Heart left ventricle (tissue), 16 donors: ENCODE data around the gene CEP20. TPM values are rescaled to one million over a fixed set of nuclear protein-coding genes. Genes with fewer than 3 reads are reported as not detected.

Experiments
- ATAC-seq, 4 donors: fragments of 200-7000 bp; cut with Tn5 transposase; one replicate each; pipeline ENCODE4 v1.9.1; 2020 to 2022; ENCODE audit warnings: moderate library complexity in 4 of 4, mild to moderate bottlenecking in 3 of 4, moderate number of reproducible peaks in 1 of 4
- DNase-seq, 5 donors: peaks; one replicate each; pipeline ENCODE4 v3.0.0-alpha.2; 2020
- H3K27ac ChIP-seq, 12 donors: fragments of 200-600 bp; sonication (generic) in 4 of 12; one replicate each; pipeline versions ENCODE4 v1.5.0 to v1.8.0; 2016 to 2022; ENCODE audit warnings: mild to moderate bottlenecking in 2 of 12
- H3K27me3 ChIP-seq, 9 donors: fragments of 200-600 bp; sonication (generic) in 2 of 9; one replicate each; pipeline versions ENCODE4 v1.5.1 to v1.8.0; 2016 to 2022; ENCODE audit warnings: mild to moderate bottlenecking in 3 of 9
- H3K36me3 ChIP-seq, 9 donors: fragments of 200-600 bp; sonication (generic) in 2 of 9; one replicate each; pipeline versions ENCODE4 v1.5.0 to v1.8.0; 2018 to 2022; ENCODE audit warnings: mild to moderate bottlenecking in 2 of 9
- H3K4me1 ChIP-seq, 12 donors: fragments of 200-600 bp; sonication (generic) in 4 of 12; one replicate each; pipeline versions ENCODE4 v1.5.0 to v1.8.0; 2016 to 2022; ENCODE audit warnings: mild to moderate bottlenecking in 3 of 12
- H3K4me3 ChIP-seq, 12 donors: fragments of 200-600 bp; sonication (generic) in 4 of 12; one replicate each; pipeline versions ENCODE4 v1.5.0 to v1.8.0; 2017 to 2022; ENCODE audit warnings: mild to moderate bottlenecking in 9 of 12, moderate library complexity in 4 of 12
- H3K9me3 ChIP-seq, 12 donors: fragments of 200-600 bp; sonication (generic) in 4 of 12; one replicate each; pipeline versions ENCODE4 v1.5.0 to v1.8.0; 2016 to 2022; ENCODE audit warnings: mild to moderate bottlenecking in 1 of 12
- CTCF ChIP-seq, 12 donors: fragments of 200-600 bp; sonication (generic) in 4 of 12; IDR thresholded peaks; one replicate each; pipeline versions ENCODE4 v1.5.0 to v1.8.0; 2018 to 2022; ENCODE audit warnings: antibody characterized with exemption in 12 of 12, mild to moderate bottlenecking in 5 of 12
- POLR2A ChIP-seq, 2 donors: fragments of 450-650 bp; IDR thresholded peaks; one replicate each; pipeline ENCODE4 v1.6.1; 2017; ENCODE audit warnings: antibody characterized with exemption in 2 of 2, mild to moderate bottlenecking in 2 of 2, moderate library complexity in 2 of 2
- WGBS, 4 donors: extraction: QIAGEN DNeasy Blood & Tissue Kit in 2 of 4; methylation state at CpG; one replicate each; pipeline versions ENCODE4 v1.1.5 to v1.1.7; 2013 to 2018; 5-methylcytosine and 5-hydroxymethylcytosine counted together
- intact Hi-C, 10 donors: fragments of 100-400 bp; cut with DNase I; formaldehyde crosslinking; loops; one replicate each; pipeline versions ENCODE4 v1.11.1 to v1.14.2; 2022
- polyA plus RNA-seq, 2 donors: library from polyadenylated mRNA; stranded (reverse); fragments of 200-250 nt; gene quantifications; one replicate each; pipeline ENCODE4 v1.2.3, GENCODE V29; 2013
- total RNA-seq, 9 donors: library from RNA; depleted of rRNA in 2 of 9; stranded (reverse); fragments of >200 nt in 2 of 9; fragmentation: NEBNext Ultra II Directional in 3 of 9; extraction: Animal tissue kit (Norgen Biotek cat#: 25700) in 3 of 9; gene quantifications; one replicate each; pipeline versions ENCODE4 v1.1.0 to v1.2.4, GENCODE V29; 2016 to 2023
- donor health status: ischemic (EF 13 %, LVEDD 7.1; RV severe dilation, severe dysfunction).
- donor health status: healthy with polysubstance abuse.
- donor health status: DM: no; HTN: yes; CAD: no.
- donor health status: DM: no; HTN: no; CAD: no.
- donor health status: ischemic (EF 25% LVEDD 6.9; RV normal size, moderate dysfunction).
- donor health status: ischemic (EF 25% LVEDD 5.7; RV mildly dilated, moderate dysfunction).
- donor health status: healthy.
- donor health status: DM: yes; HTN: yes; CAD: no.
- donor health status: ischemic (EF 35%, LVEDD 5.7; RV mildly dilated, moderate dysfunction).
- donor health status: nonischemic (EF 11% LVEDD 7.7; RV severe dilation, severe dysfunction).
- donor health status: DM: yes; HTN: yes; CAD: no.
- donor health status: PGD.
- donor health status: ischemic (EF 29% LVEDD 5.4; RV normal size, mild dysfunction).
- donor health status: nonischemic (EF 23%, LVEDD 6.1; RV moderate dilation, normal function).

CEP20 gene
- total and polyA plus RNA-seq, 11 donors = 14.1 to 40.3 (median 28.0) TPM

- intact Hi-C loops = loop anchor here in 6 of 10 donors (5.0 to 10.0 kb wide), 4 partner anchors 131 to 318 kb away; no protein-coding TSS in a partner anchor
- DNase-seq (no peak), ATAC-seq (no peak)
- peaks cover 0 to 19% (median 3%) of the 10 kb centered on the region in 12 donors for H3K4me1 ChIP-seq
- no peak for TF ChIP-seq CTCF (IDR thresholded peaks at IDR 0.05)
- TF ChIP-seq POLR2A (IDR thresholded peaks at IDR 0.05) = no peak
- H3K36me3 ChIP-seq = peaks cover 0 to 84% (median 55%) of the 10 kb centered on the region in 9 donors
- no peak overlapping the region for H3K27ac ChIP-seq
- whole genome bisulfite sequencing, 4 donors = 91 to 95% (median 94%) methylated on average over 5 of the region's 5 CpGs
- no peaks in the 10 kb centered on the region for H3K9me3 ChIP-seq
- no peaks in the 10 kb centered on the region for H3K27me3 ChIP-seq
- no peak overlapping the region for H3K4me3 ChIP-seq
Measured at GRCh38 chr16:15876503-15876902, 11.9 kb downstream of the CEP20 start.

GRCh38 chr16:15874745-15875314 is 13.6 kb downstream of the CEP20 start:
- no peaks in the 10 kb centered on the region for H3K9me3 ChIP-seq
- 42 to 59% (median 45%) methylated on average over 7 of the region's 7 CpGs for WGBS, 4 donors
- TF ChIP-seq POLR2A (IDR thresholded peaks at IDR 0.05) = no peak
- TF ChIP-seq CTCF (IDR thresholded peaks at IDR 0.05) = peak; percentile 49 to 82 (median 70)
- H3K4me3 ChIP-seq = no peak overlapping the region
- no peaks in the 10 kb centered on the region for H3K27me3 ChIP-seq
- H3K36me3 ChIP-seq = peaks cover 0 to 84% (median 57%) of the 10 kb centered on the region in 9 donors
- peaks cover 0 to 16% (median 3%) of the 10 kb centered on the region in 12 donors for H3K4me1 ChIP-seq
- H3K27ac ChIP-seq = peak overlapping the region in 4 of 12 donors; percentile 9 to 76 (median 19)
- DNase-seq (peak in 4 of 5 donors; percentile 29 to 40 (median 36)), ATAC-seq (peak in 3 of 4 donors; percentile 76 to 90 (median 77))
- intact Hi-C loops = loop anchor here (1.0 to 10.0 kb wide), 6 partner anchors 132 to 320 kb away; no protein-coding TSS in a partner anchor

- peaks cover 0 to 11% (median 3%) of the 10 kb centered on the region in 12 donors for H3K4me1 ChIP-seq
- DNase-seq (no peak), ATAC-seq (no peak)
- WGBS, 4 donors = 96 to 98% (median 97%) methylated on average over 1 of the region's 1 CpG
- H3K9me3 ChIP-seq = no peaks in the 10 kb centered on the region
- H3K27ac ChIP-seq = peak overlapping the region in 1 of 12 donors; percentile 76
- no peak for TF ChIP-seq CTCF (IDR thresholded peaks at IDR 0.05)
- H3K27me3 ChIP-seq = no peaks in the 10 kb centered on the region
- intact Hi-C loops = loop anchor here in 5 of 10 donors (1.0 to 10.0 kb wide), 5 partner anchors 201 to 321 kb away; no protein-coding TSS in a partner anchor
- no peak overlapping the region for H3K4me3 ChIP-seq
- H3K36me3 ChIP-seq = peaks cover 0 to 85% (median 68%) of the 10 kb centered on the region in 9 donors
Measured at GRCh38 chr16:15873737-15874136, 14.7 kb downstream of the CEP20 start.

- H3K36me3 ChIP-seq = peaks cover 0 to 85% (median 68%) of the 10 kb centered on the region in 9 donors
Measured at GRCh38 chr16:15873301-15873700, 15.1 kb downstream of the CEP20 start.

More at GRCh38 chr16:15873301-15873700, 15.1 kb downstream of the CEP20 start:
- H3K27ac ChIP-seq = peak overlapping the region in 1 of 12 donors; percentile 76
- no peaks in the 10 kb centered on the region for H3K27me3 ChIP-seq
- WGBS, 4 donors = 89 to 96% (median 93%) methylated on average over 2 of the region's 2 CpGs
- TF ChIP-seq POLR2A (IDR thresholded peaks at IDR 0.05) (no peak), CTCF (IDR thresholded peaks at IDR 0.05) (no peak)
- ATAC-seq = no peak
- no peak overlapping the region for H3K4me3 ChIP-seq
- intact Hi-C loops = loop anchor here in 3 of 10 donors (5.0 to 10.0 kb wide), 3 partner anchors 202 to 322 kb away; no protein-coding TSS in a partner anchor
- H3K4me1 ChIP-seq = peaks cover 0 to 11% (median 3%) of the 10 kb centered on the region in 12 donors
- DNase-seq = no peak
- H3K9me3 ChIP-seq = no peaks in the 10 kb centered on the region
